A549 treated with Hydrocortisone at 1 μM for 4 hours (cell line): ENCODE data around the gene SIGLEC7. TPM values are rescaled to one million over a fixed set of nuclear protein-coding genes. Genes with fewer than 3 reads are reported as not detected.

ENCODE experiments used
- total RNA-seq: library from RNA; stranded (reverse); fragments of 200-300 nt; extraction: Qiagen RNA extraction; gene quantifications from 5 replicates; pipeline ENCODE4 v1.2.3, GENCODE V29; 2022

Gene SIGLEC7
- total RNA-seq, result not detected in 5 replicates

DNA sequence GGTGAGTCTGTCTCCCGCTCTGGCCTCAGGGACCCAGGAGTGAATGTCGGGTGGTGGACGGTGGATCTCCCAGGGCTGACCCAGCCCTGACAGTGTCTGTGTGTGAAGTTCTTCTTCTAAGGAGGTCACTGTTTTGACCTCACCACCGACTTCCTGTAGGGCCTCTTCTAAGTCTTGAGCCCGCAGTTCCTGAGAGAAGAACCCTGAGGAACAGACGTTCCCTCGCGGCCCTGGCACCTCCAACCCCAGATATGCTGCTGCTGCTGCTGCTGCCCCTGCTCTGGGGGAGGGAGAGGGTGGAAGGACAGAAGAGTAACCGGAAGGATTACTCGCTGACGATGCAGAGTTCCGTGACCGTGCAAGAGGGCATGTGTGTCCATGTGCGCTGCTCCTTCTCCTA lies at the start of gene SIGLEC7:
SIGLEC7 (plus strand) TSS at position 183 of the 400 bp plus-strand sequence; CDS start at position 252, 69 bp downstream.

DNA sequence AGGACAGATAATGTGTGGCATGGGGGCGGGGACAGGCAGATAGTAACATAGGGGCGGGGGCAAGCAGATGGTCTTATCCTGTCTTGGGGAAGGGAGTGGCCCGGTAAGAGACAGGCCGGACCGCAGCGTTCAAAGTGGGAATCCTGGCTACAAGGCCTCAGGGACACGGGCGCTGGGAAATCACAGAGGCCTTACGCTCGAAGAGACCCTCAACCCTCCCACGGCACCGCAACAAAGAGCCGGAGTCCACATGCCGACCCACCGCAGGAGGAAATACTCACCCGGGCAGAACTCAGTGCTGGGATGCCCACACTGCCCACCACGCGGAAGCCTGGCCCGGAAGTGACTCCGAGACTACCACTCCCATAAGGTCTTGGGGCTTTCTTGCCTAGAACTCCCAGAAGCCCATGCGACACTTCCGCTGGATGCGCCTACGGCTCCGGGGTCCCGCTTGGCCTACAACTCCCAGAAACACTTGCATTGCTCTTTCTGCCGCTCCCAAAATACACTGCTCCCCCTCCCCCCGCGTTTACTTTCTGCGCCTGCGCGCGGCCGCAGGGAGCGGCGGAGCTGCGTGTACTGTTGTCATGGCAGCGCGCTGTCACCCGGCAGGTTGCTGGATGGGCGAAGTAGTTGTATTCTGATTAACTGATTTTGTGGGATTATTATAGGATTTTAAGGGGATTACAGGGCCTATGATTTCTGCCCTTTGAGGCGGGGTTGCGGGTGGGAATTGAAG lies 33.9 kb upstream of the SIGLEC7 start, which contains the start of gene CTU1:
CTU1 (minus strand) TSS at position 344 of the 739 bp plus-strand sequence. CDS start 3,840 bp downstream, outside the sequence.

DNA sequence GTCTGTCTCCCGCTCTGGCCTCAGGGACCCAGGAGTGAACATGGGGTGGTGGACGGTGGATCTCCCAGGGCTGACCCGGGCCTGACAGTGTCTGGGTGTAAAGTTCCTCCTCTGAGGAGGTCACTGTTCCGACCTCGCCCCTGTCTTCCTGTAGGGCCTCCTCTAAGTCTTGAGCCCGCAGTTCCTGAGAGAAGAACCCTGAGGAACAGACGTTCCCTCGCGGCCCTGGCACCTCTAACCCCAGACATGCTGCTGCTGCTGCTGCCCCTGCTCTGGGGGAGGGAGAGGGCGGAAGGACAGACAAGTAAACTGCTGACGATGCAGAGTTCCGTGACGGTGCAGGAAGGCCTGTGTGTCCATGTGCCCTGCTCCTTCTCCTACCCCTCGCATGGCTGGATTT lies 17.4 kb upstream of the SIGLEC7 start, which contains the start of gene SIGLEC9:
SIGLEC9 (plus strand) TSS at position 178 of the 400 bp plus-strand sequence; CDS start at position 247, 69 bp downstream.

Other genes with a start within 250 kb of the SIGLEC7 start
- gene KLK4, start 230.9 kb upstream of the SIGLEC7 start, total RNA-seq, result 0.12 TPM in 1 of 5 replicates, not detected in the others
- gene KLK5, start 189.3 kb upstream of the SIGLEC7 start, total RNA-seq, result 0.06 TPM in 1 of 5 replicates, not detected in the others
- 0.21 to 0.38 TPM (median 0.28 TPM) in 5 replicates for gene KLK6, start 172.7 kb upstream of the SIGLEC7 start, total RNA-seq
- gene KLK7, start 158.4 kb upstream of the SIGLEC7 start, total RNA-seq, result 0.17 TPM in 1 of 5 replicates, not detected in the others
- not detected in 5 replicates for gene KLK8, start 140.7 kb upstream of the SIGLEC7 start, total RNA-seq
- gene KLK10, start 122.6 kb upstream of the SIGLEC7 start, total RNA-seq, result 0.09 to 0.52 TPM (median 0.40 TPM) in 5 replicates
- gene KLK11, start 115.7 kb upstream of the SIGLEC7 start, total RNA-seq, result 0.12 TPM in 1 of 5 replicates, not detected in the others
- gene KLK12, start 107.3 kb upstream of the SIGLEC7 start, total RNA-seq, result not detected in 5 replicates
- gene KLK13, start 77.2 kb upstream of the SIGLEC7 start, total RNA-seq, result 0.13 to 0.23 TPM (median 0.15 TPM) in 3 of 5 replicates, not detected in the others
- gene KLK14, start 59.4 kb upstream of the SIGLEC7 start, total RNA-seq, result 0.26 to 0.44 TPM (median 0.36 TPM) in 5 replicates
- gene CTU1, start 33.9 kb upstream of the SIGLEC7 start, total RNA-seq, result 5.1 to 14.7 TPM (median 13.8 TPM) in 5 replicates
- 0.17 TPM in 1 of 5 replicates, not detected in the others for gene SIGLEC9, start 17.4 kb upstream of the SIGLEC7 start, total RNA-seq
- 0.14 to 0.22 TPM in 2 of 5 replicates, not detected in the others for gene CD33, start 82.8 kb downstream of the SIGLEC7 start, total RNA-seq
- not detected in 5 replicates for gene SIGLECL1, start 108.8 kb downstream of the SIGLEC7 start, total RNA-seq
- 0.03 to 0.14 TPM (median 0.06 TPM) in 3 of 5 replicates, not detected in the others for gene IGLON5, start 169.3 kb downstream of the SIGLEC7 start, total RNA-seq
- 11.6 to 16.8 TPM (median 14.1 TPM) in 5 replicates for gene VSIG10L, start 199.8 kb downstream of the SIGLEC7 start, total RNA-seq
- 230 to 256 TPM (median 244 TPM) in 5 replicates for gene ETFB, start 224.1 kb downstream of the SIGLEC7 start, total RNA-seq
- 3.7 to 13.8 TPM (median 12.5 TPM) in 5 replicates for gene CLDND2, start 226.7 kb downstream of the SIGLEC7 start, total RNA-seq
- gene NKG7, start 230.4 kb downstream of the SIGLEC7 start, total RNA-seq, result not detected in 5 replicates
- not detected in 5 replicates for gene LIM2, start 245.7 kb downstream of the SIGLEC7 start, total RNA-seq
- gene C19orf84, start 248.3 kb downstream of the SIGLEC7 start, total RNA-seq, result not detected in 5 replicates